ENCODE results near the gene P2RX3. TPM values are rescaled to one million over a fixed set of nuclear protein-coding genes. Genes with fewer than 3 reads are reported as not detected.

The P2RX3 gene
- polyA plus RNA-seq, 1 experiment, result not detected

- POLR2A ChIA-PET, result interaction anchor here (1.2 to 1.3 kb wide), 2 partner anchors 9 to 10 kb away, joined by 5 to 7 read pairs; no protein-coding TSS in a partner anchor
- CTCF ChIA-PET, result interaction anchor here (0.6 kb wide), 1 partner anchor 12 kb away, joined by 3 read pairs; no protein-coding TSS in a partner anchor
Measured at GRCh38 chr11:57303280-57303989, 34.7 kb upstream of the P2RX3 start.

GRCh38 chr11:57303990-57304579 lies 34.1 kb upstream of the P2RX3 start:
- no peak overlapping the region for H3K27ac ChIP-seq (ENCODE audit: low read depth, low read length)
- DNase-seq (ENCODE audit: low read depth, low spot score), result no peak
- peaks cover 16% of the 10 kb centered on the region for H3K9me3 ChIP-seq (ENCODE audit: control insufficient read depth, insufficient read depth, low read length)
- POLR2A ChIA-PET, result interaction anchor here (1.3 kb wide), 2 partner anchors 9 to 10 kb away, joined by 3 to 7 read pairs; no protein-coding TSS in a partner anchor
- TF ChIP-seq CTCF (IDR thresholded peaks at IDR 0.05; ENCODE audit: low read depth, low read length), result no peak
- no peak overlapping the region for H3K4me3 ChIP-seq (ENCODE audit: low read depth, low read length)
- CTCF ChIA-PET, result no interaction called here
- no peaks in the 10 kb centered on the region for H3K27me3 ChIP-seq (ENCODE audit: control insufficient read depth, insufficient read depth, low read length)

More at GRCh38 chr11:57303280-57303989, 34.7 kb upstream of the P2RX3 start:
- H3K9me3 ChIP-seq (ENCODE audit: control insufficient read depth, insufficient read depth, low read length), result peaks cover 16% of the 10 kb centered on the region
- no peak for TF ChIP-seq CTCF (IDR thresholded peaks at IDR 0.05; ENCODE audit: low read depth, low read length)
- no peak overlapping the region for H3K4me3 ChIP-seq (ENCODE audit: low read depth, low read length)
- no peak overlapping the region for H3K27ac ChIP-seq (ENCODE audit: low read depth, low read length)
- DNase-seq (ENCODE audit: low read depth, low spot score), result no peak
- no peaks in the 10 kb centered on the region for H3K27me3 ChIP-seq (ENCODE audit: control insufficient read depth, insufficient read depth, low read length)

- Histone ChIP-seq H3K27me3 (ENCODE audit: control insufficient read depth, insufficient read depth, low read length) (no peaks in the 10 kb centered on the region), H3K27ac (ENCODE audit: low read depth, low read length) (no peak overlapping the region), H3K4me3 (ENCODE audit: low read depth, low read length) (no peak overlapping the region), H3K9me3 (ENCODE audit: control insufficient read depth, insufficient read depth, low read length) (peaks cover 4% of the 10 kb centered on the region)
- ChIA-PET CTCF (interaction anchor here (1.0 kb wide), 1 partner anchor 27 kb away, joined by 5 read pairs; no protein-coding TSS in a partner anchor), POLR2A (interaction anchor here (1.3 kb wide), 1 partner anchor 10 kb away, joined by 3 read pairs; no protein-coding TSS in a partner anchor)
- no peak for DNase-seq (ENCODE audit: low read depth, low spot score)
- TF ChIP-seq CTCF (IDR thresholded peaks at IDR 0.05; ENCODE audit: low read depth, low read length), result no peak
Measured at GRCh38 chr11:57305523-57305922, 32.6 kb upstream of the P2RX3 start.

GRCh38 chr11:57306161-57306876 lies 31.8 kb upstream of the P2RX3 start:
- POLR2A ChIA-PET, result interaction anchor here (0.6 kb wide), 1 partner anchor 17 kb away, joined by 3 read pairs; no protein-coding TSS in a partner anchor
- CTCF ChIA-PET, result interaction anchor here (1.0 kb wide), 1 partner anchor 28 kb away, joined by 5 read pairs; no protein-coding TSS in a partner anchor
- Histone ChIP-seq H3K27me3 (ENCODE audit: control insufficient read depth, insufficient read depth, low read length) (no peaks in the 10 kb centered on the region), H3K27ac (ENCODE audit: low read depth, low read length) (no peak overlapping the region), H3K4me3 (ENCODE audit: low read depth, low read length) (no peak overlapping the region), H3K9me3 (ENCODE audit: control insufficient read depth, insufficient read depth, low read length) (no peaks in the 10 kb centered on the region; the same call in 1 of the 2 replicates)
- no peak for TF ChIP-seq CTCF (IDR thresholded peaks at IDR 0.05; ENCODE audit: low read depth, low read length)
- DNase-seq (ENCODE audit: low read depth, low spot score), result no peak
